DMS 273 (cell line): Measurements from ENCODE around the gene SEL1L3.

Experiments used
- DNase-seq: peaks from one replicate; lab custom pipeline; 2025; ENCODE audit not compliant: unreplicated experiment; lab: John Stamatoyannopoulos, UW

Gene SEL1L3

GRCh38 chr4:25857403-25857802 is 5.4 kb downstream of the SEL1L3 start:
- DNase-seq: peak; percentile 3

DNA sequence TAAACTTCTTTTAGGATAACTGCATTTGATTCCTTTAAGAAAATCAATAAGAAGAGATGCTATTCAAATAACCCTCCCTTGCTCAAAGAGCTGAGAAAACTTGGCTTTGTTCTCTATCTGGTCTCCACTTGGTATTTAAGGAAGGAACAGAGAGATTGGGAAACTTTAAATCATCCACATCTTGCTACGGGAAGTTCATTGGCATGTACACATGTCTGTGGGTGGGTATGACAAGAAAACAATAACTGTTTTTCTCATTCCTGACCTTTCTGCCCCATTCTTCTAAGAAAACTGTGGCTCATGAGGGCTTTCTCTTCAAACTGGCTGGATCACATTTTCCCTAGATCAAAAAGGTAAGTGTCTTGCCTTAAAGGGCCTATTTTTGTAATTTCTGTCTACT is 6.0 kb downstream of the SEL1L3 start:
- DNase-seq: no peak

DNA sequence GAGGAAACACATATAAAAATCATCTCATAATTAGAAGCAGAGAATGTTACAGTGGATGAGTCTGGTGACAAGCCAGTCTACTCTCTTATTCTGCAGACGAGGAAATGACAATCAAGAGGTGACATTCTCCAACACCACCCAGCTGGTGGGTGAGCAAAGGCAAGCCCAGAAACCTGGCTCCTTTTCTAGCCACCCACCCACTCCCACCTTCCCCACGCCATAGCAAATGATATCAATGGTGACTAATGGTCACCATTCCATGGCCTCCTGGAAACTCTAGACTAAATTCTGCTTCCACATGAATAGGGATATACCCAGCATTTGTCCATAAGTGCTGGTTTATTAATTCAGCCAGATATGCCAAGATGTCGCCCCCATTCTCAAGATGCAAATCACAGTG is 10.7 kb downstream of the SEL1L3 start:
- no peak for DNase-seq

DNA sequence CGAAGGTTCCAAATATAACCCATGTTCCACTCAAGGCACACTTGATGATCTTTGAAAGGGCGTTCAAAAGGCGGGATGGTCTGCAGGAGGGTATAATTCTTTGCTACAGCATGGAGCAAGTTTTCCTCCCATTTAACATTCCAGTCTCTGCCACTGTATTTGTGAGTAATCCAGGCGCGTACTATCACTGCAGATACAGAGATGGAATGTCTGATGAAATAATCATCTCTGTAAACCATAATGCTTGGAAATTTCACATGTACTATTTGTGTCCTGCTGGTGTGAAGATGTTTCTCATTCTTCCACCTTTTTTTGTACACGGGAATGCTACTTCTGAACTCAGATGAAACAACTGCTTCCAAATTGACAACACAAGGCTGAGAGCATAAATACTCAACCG is 15.5 kb downstream of the SEL1L3 start:
- DNase-seq: no peak

GRCh38 chr4:25845841-25846653 is 16.7 kb downstream of the SEL1L3 start:
- no peak for DNase-seq

DNA sequence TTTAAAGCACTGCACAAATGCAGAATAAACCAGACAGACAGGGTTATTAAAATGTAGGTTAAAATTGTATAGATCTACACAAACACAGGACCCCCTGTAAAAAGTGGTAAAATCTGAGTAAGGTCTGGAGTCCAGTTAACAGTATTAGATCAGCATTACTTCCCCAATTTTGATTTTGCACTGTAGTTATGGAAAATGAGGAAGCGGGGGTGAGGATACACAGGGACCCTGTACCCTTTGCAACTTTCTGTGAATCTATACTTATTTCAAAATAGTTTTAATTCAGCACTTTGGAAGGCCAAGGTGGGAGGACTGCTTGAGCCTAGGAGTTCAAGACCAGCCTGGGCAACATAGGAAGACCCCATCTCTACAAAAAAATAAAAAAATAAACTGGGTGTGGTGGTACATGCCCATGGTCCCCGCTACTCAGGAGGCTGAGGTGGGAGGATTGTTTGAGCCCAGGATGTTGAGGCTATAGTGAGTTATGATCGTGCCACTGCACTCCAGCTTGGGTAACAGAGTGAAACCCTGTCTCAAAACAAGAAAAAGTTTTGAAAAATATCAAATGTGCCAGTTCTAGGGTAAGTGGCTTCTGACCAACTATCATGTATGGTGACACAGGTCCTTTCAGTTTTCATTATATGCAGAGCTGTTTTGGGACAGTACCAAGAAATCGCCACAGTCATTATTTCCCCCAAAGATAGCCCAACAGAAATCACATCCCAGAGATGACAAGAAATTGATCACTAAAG is 17.7 kb downstream of the SEL1L3 start:
- DNase-seq: no peak

DNA sequence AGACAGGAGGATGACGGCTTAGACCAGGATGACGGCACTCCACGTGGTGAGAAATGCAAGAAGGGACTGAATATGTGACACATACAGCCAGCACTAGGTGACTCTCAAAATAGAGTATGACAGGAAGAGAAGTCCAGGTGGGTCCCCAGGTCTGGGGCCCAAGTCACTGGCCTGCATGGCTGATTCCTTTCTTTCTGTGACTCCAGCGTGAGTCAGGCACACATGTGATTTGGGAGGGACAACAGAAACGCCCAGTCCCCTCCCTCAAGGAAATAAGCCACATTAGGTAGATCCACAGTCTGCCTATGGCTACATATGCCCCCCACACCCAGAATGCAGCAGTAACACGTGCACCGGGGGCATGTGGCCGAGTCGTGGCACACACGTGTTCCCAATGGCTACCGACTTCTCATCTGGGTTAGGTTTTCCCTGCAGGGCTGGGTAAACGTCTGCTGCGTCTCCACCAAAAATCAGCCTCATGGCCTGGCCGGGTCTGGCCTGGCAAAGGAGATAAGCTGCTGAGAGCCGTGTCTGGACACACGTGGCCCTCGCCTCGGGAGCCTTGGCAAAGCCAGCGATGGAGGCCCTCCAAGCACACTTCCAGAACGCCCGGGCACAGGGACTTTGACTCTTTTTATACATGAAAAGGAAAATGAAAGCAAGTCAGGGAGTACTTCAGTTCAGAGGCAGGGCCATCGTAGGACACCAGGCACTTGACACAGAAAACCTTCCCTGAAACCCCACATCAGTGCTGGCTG is 19.3 kb downstream of the SEL1L3 start:
- DNase-seq: no peak

DNA sequence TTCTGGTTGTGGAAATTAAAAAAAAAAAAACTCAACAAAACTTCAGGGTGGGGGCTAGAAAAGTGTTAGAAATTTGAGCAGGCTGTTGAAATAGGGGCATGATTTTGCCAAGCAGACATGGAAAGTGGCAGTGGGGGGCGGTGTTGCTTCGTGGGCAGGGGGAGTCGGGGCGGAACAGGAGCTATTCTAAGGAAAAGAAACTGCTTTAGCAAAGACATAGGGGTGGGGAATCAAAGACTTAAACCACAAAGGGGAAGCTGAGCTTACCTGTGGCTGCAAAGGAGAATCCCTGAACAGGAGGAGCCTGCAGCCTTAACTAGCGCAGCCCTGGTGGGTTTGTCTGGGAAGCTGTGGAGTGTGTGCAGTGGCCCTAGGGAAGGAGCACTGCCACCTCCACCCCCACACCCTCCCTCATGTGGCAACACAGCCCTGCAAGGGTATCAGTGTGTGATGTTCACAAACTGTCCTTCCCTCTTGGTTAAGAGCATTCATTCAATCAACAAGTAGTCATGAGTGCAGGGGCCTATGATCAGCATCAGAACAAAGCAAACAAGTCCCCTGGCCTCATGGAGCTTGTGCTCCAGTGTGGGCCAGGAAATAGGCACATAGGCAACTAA is 20.5 kb downstream of the SEL1L3 start:
- DNase-seq: no peak

- DNase-seq: no peak
Measured at GRCh38 chr4:25839687-25840086, 23.1 kb downstream of the SEL1L3 start.

GRCh38 chr4:25839233-25839632 is 23.6 kb downstream of the SEL1L3 start:
- DNase-seq: no peak

- no peak for DNase-seq
Measured at GRCh38 chr4:25838526-25838925, 24.3 kb downstream of the SEL1L3 start.

DNA sequence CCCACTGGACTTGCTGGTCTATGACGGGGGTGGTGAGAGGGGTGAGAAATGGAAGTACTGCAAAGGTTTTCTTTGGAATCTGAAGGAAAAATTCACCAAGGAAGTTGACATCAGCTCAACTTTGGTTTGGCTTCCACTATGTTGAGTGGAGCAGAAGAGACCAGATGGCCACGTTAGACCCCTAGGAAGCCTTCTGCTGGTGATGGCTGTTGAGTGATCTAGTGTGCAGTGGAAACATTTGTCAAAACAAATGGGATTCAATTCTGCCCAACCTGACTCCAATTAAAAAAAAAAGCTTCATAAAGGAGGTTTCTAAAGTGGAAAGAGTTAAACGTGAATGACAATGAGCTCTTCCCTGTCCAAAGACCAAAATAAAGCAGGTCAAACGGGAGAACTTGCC is 25.7 kb downstream of the SEL1L3 start:
- no peak for DNase-seq

- DNase-seq: no peak
Measured at GRCh38 chr4:25835384-25835783, 27.4 kb downstream of the SEL1L3 start.

DNA sequence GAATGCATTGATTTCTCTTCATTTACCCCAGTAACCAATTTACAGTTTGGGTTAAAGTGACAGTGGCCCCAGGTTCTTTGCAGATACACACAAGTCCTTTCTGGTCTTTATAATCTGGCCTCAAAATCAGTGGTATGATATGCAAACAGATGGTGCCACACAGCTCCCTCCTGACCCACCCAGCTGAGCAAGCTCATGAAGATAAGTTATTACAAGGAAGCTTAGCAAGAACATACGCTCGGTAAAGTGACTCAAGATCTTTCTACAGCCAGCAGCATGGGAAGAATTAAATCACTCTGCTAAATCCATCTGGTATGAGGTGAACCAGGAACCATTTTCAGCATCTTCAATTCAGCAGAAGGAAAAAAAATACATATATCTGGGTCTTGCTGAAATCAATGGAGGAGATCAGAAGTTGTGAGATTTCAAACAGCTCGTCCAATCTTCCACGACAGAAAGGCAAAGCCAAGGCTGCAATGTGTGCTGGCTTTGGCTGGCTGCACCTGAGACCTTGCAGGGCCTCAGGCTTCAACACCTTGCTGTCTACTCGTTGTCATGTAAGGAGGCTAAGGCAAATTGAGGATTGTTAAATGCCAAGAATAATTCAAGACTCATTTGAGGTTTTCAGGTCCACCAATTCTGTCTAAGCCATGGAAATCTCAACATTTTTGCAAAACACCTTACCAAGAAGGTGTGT is 28.2 kb downstream of the SEL1L3 start:
- DNase-seq: peak; percentile 33

DNA sequence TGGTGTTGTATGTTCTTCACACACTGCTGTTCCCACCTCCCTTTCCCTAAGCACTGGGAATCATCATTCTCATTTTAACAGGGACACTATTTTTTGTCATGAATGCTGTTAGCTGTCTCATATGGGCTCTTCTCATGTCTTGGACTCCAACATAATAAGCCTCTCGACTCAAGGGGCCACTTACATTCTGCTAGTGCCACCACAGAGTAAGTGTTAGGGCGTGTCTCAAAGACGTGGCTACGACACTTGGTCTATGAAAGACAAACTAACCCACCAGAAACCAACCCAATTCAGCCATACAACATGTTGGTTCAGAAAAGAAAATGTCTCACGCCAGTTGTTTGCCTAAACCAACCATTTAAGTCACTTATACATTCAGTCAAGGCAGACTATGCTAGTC is 32.2 kb downstream of the SEL1L3 start:
- no peak for DNase-seq

GRCh38 chr4:25827897-25828296 is 34.9 kb downstream of the SEL1L3 start:
- DNase-seq: no peak

DNA sequence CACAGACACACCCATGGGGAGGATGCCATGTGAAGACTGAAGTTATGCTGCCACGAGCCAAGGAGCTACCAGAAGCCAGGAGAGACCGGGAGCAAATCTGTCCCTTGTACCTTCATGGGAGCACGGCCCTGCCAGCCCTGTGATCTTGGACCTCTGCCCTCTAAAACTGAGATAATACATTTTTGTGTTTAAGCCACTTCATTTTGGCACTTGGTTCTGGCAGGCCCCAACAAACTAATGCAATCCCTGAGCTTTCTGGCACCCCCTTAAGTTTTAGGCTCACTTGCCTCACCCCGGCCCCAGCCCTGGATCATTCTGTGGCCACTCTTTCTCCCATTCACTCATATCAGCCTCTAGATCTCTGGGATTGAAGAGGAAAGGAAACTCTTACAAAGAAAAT is 35.4 kb downstream of the SEL1L3 start:
- DNase-seq: no peak

DNA sequence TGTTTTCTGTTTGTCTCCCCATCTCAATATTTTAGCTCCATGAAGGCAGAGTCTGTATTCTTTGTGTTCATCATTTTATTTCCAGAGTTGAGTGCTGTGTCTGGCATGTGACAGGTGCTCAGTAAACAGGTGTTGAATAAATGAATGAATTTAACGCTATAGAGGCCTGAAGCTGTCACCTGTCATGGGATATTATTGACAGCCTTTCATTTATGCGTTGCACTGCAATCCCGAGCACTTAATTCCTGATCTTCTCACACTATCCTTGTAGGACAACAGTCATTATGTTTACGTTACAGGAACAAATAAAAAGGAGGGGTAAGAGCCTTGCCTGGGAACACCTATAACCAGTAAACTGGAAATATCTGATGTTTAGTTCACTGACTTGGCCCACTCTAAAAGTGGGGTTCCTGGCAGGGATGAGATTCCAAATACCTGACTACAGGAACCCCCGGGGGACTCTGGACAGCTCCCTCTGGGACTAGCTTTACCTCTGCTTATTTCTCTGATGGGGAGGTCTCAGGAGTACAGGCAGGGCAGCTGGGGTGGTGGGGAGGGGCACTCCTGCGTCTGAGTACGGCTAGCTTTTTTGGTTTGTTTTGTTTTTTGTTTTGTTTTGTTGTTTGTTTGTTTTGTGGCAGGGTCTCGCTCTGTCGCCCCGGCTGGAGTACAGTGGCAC is 36.6 kb downstream of the SEL1L3 start:
- DNase-seq: no peak

DNA sequence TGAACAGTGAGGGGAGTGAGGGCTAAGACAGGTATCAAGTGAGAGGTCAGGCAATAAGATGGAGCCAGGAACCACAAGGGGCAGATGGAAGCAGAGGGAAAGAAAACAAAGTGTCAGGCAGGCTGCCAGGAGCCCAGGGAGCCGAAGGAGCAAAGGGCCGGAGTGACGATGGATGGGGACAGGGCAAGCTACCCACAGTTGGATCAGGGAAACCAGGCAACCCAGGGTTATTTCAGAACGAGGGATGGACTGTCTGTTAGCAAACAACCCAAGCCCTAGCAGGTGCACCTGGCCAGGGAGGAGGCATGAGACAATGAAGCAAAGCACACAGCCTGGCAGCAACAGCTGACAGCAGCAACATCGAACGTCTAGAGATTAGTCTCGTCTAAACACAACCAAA is 39.2 kb downstream of the SEL1L3 start:
- peak; percentile 66 for DNase-seq

GRCh38 chr4:25821899-25822298 is 40.9 kb downstream of the SEL1L3 start:
- DNase-seq: no peak
